T-helper 1 cell treated with Interleukin-12 subunit alpha and Interleukin-12 subunit beta and Interleukin-4 antibody, amounts not matched to agents 30 ng/mL and 1 ng/mL, for 36 hours (primary cell): ENCODE measurements around the gene CXADR. TPM values are rescaled to one million over a fixed set of nuclear protein-coding genes. Genes with fewer than 3 reads are reported as not detected.

ENCODE experiments used
- intact Hi-C: fragments of 100-400 bp; cut with micrococcal nuclease; formaldehyde crosslinking; loops from one replicate; pipeline ENCODE4 v1.15.1; 2024
- total RNA-seq: library from RNA; stranded (reverse); gene quantifications from 2 replicates; pipeline ENCODE4 v1.2.3, GENCODE V29; 2022

CXADR gene
- total RNA-seq, 1 donor from 2014 or later, result 0.39 TPM

GRCh38 chr21:17585875-17586450 lies 73.1 kb downstream of the CXADR start:
- intact Hi-C loops, result loop anchor here (1.0 to 5.0 kb wide), 3 partner anchors 25 to 199 kb away; partner anchors contain the start of gene CXADR

DNA sequence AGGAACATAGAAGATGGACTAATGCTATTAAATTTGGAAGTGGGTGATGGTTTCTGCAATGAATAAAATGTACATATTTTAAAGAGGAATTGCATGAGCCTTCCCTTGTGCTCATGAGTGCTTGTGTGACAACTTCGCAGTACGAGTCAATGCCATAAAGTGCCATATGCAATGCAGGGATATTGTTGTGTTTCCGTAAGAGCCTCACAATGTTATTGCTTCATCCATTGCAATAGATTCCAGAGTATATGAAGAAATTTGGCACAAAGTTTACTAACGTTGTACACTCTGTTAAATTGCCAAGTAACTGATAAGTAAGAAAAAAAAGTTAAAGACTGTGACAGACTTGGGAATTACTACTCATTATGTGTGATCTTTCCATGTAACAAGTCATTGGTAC lies 77.6 kb downstream of the CXADR start:
- intact Hi-C loops, result no loop called here

- intact Hi-C loops, result loop anchor here (2.0 kb wide), 1 partner anchor 13 kb away; no protein-coding TSS in a partner anchor
Measured at GRCh38 chr21:17597680-17598079, 84.8 kb downstream of the CXADR start.

DNA sequence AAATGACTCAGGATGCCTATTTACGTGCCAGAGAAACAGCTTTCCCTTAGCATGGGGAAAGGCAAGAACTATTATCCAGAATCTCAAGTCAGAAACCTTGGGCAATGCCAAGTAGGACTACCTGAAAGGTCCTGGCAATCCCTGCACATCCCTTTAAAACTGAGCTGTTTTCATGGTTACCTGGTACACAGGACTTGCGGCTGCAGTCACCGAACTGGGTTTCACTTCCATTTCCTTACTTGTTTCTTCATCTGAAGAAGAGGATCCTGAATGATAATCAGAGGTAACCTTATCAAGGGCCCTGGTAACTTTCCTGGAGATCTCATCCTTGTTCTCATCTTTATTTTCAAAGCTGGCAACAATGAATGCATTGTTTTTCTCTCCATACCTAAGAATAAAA lies 85.6 kb downstream of the CXADR start:
- intact Hi-C loops, result no loop called here

GRCh38 chr21:17602874-17603273 lies 90.0 kb downstream of the CXADR start:
- intact Hi-C loops, result loop anchor here (1.0 kb wide), 1 partner anchor 8 kb away; no protein-coding TSS in a partner anchor

DNA sequence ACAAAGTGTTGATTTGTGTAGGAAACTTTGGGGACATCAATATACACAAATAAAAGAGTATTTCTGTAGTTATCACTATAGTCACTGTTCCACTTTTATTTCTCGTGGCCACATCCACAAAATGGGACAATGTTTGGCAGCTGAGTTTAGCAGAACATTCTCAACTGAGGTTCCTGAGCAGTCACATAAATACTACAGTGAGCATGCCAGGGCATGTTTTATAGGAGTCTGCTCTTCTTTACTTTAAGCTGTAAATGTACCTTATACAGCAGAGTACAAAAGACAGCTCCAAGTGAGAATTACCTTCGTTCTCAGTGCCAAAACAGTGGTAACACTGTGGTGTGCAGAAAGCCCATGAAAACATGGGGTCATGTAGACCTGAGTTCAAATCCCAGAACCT lies 94.8 kb downstream of the CXADR start:
- intact Hi-C loops, result no loop called here

GRCh38 chr21:17609681-17610080 lies 96.8 kb downstream of the CXADR start:
- intact Hi-C loops, result loop anchor here (2.0 kb wide), 1 partner anchor 13 kb away; no protein-coding TSS in a partner anchor

GRCh38 chr21:17610911-17611310 lies 98.1 kb downstream of the CXADR start:
- intact Hi-C loops, result loop anchor here (1.0 to 2.0 kb wide), 9 partner anchors 8 to 1879 kb away; no protein-coding TSS in a partner anchor

DNA sequence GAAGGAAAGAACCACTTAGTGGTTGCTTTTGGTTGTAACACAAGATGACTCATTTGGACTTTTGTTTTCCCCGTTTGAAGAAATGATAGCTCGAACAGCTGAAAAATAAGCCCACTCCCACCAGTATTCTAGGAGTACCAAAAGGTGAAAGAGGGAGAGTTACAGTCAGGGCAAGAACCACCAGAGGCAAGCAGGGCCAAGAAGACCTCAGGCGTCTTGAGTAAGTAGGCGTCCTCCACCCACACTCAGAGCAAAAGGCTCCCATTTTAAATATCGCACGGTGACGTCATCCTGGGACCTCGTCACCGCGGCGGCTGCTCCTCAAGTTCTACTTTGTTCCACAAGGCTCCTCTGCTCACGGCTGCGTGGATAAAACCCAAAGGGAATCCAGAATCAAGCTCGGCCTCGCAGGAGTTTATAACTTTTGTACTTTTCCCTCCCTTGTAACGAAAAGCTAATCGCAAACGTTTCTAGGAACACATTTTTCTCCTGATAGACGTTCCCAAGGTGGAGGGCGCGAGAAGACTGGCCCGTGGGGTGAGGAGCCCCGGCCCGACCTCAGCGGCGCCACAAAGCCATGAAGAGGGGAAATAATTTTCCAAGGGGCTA lies 98.7 kb downstream of the CXADR start:
- intact Hi-C loops, result loop anchor here (1.0 to 2.0 kb wide), 9 partner anchors 8 to 1879 kb away; no protein-coding TSS in a partner anchor

GRCh38 chr21:17612023-17612564 lies 99.3 kb downstream of the CXADR start:
- intact Hi-C loops, result no loop called here

DNA sequence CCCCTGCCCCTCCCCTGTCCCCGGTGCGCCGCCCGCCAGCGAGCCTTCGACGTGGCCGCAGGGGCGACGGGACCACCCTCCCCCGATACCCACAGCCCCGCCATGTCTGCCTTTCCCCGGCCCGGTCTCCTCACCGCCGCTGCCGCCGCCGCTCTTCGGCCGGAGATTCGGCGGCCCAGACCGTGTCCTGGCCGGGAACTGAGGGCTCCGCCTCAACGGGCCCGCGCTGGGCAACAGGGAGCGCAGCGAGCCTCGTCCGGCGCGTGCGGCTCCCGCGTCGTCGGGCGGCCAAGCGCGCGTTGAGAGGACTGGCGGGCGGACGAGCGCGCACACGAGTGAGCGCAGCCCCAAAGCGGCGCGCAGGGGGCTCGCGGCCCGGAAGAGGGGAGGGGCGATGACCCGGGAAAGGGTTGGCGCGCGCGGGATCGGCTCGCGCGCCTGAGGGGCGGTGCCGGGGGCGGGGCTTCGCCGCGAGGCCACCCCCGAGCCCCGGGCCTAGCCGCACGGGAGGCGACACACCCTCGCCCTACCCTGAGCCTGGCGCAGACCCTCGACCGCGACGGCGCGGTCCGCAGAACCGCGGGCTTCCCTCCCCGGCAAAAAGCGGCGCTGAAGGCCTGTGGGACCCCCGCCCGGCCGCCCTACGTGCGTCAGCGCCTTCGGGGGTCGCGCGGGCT lies 99.9 kb downstream of the CXADR start, which contains the start of gene BTG3:
TSS of gene BTG3 (minus strand) at position 337 of the 677 bp plus-strand sequence. CDS start 3,757 bp downstream, outside the sequence.
- intact Hi-C loops, result no loop called here

DNA sequence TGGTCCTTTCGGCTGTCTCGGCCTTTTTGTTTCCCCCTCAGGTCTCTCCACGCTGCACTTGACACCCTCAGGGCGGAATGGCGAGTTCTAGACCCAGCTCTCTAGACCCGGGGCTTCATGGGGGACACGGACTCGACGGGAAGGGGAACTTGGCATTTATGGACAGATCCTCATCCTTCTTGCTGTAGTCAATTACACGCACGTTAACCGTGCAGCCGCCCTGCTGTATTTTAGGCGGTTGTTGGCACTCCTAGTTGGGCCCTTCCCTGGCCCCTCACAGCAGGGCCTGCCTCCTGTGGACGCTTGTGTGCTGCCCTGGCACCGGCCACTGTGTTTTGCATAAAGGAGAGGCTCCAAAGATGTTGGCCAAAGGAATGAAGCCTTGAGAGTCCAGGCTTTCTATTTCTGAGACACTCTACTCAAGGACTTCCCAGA lies 100.4 kb downstream of the CXADR start:
- intact Hi-C loops, result no loop called here

DNA sequence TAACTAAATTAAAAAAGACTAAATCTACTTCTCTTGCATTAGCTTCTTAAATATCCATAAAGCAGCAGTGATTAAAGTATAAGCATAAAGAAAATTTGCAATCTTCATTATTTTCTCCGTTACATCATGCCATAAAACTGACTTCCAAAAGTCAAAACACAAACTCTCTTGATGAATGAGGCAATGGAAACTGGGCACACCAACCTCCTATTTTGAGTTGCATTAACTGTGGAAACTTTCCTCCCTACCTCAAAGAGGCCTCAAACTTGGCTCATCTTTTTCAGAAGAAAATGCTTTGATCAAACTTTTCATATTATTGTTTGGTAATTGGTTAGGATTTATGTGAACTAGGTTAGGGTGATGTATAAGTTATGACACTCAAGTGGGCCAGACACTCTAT lies 104.0 kb downstream of the CXADR start:
- intact Hi-C loops, result no loop called here

- intact Hi-C loops, result no loop called here
Measured at GRCh38 chr21:17622018-17622417, 109.2 kb downstream of the CXADR start.

- intact Hi-C loops, result no loop called here
Measured at GRCh38 chr21:17631195-17631594, 118.4 kb downstream of the CXADR start.

- intact Hi-C loops, result no loop called here
Measured at GRCh38 chr21:17636711-17637110, 123.9 kb downstream of the CXADR start.

DNA sequence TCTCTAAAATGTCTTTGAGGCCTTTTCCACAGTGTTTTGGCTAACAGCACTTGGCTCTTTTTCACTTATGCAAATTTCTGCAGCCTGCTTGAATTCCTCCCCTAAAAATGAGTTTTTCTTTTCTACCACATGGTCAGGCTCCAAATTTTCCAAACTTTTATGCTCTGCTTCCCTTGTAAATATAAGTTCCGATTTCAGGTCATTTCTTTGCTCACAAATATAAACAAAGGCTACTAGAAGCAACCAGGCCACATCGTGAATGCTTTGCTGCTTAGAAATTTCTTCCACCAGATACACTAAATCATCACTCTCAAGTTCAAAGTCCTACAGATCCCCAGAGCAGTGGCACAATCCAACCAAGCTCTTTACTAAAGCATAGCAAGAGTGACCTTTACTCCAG lies 128.0 kb downstream of the CXADR start:
- intact Hi-C loops, result no loop called here

Other genes starting within 250 kb of the CXADR start
- 55.6 and 57.6 TPM in 2 replicates for gene BTG3, start 99.9 kb downstream of the CXADR start, total RNA-seq